KOPT-K1 (cell line): ENCODE data around the gene IL1RN.

Experiments
- H3K27ac ChIP-seq: fragments of 200-600 bp; sonication (generic); 2 replicates; pipeline ENCODE4 v1.5.1; 2016; ENCODE audit warnings: antibody characterized with exemption, mild to moderate bottlenecking, low read depth, low read length; ENCODE audit not compliant: poor library complexity, severe bottlenecking
- H3K36me3 ChIP-seq: fragments of 200-600 bp; sonication (generic); 2 replicates; pipeline ENCODE4 v1.5.1; 2017; ENCODE audit warnings: antibody characterized with exemption, mild to moderate bottlenecking, low read length, moderate library complexity; ENCODE audit not compliant: insufficient read depth
- H3K9me3 ChIP-seq: fragments of 200-600 bp; sonication (generic); 2 replicates; pipeline ENCODE4 v1.5.1; 2017; ENCODE audit warnings: antibody characterized with exemption, low read length, mild to moderate bottlenecking; ENCODE audit not compliant: insufficient read depth, poor library complexity, severe bottlenecking

IL1RN gene

DNA sequence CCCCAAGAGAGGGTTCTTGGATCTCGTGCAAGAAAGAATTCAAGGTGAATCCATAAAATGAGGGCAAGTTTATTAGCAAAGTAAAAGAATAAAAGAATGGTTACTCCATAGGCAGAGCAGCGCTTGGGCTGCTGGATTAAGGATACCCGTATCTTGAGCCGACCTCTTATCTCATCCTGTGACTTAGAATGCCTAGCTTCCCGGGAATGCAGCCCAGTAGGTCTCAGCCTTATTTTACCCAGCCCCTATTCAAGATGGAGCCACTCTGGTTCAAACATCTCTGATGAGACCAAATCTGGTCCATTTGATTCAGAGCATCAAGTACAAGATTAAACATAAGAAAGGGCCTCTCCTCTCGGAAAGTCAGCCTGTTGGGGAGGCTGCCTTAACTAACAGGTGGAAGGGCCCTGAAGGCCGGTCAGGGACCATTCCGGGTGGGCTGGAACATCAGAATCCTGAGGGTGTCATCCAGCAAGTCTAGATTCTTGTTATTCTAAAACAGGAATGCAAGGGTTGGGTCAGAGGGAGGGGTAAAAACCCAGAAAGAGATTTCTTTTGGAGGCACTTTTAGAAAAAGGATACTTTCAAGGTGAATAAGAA lies 52.1 kb downstream of the IL1RN start:
- peak overlapping the region; percentile 24 for H3K27ac ChIP-seq
- H3K36me3 ChIP-seq: peaks cover 82% of the 10 kb centered on the region

DNA sequence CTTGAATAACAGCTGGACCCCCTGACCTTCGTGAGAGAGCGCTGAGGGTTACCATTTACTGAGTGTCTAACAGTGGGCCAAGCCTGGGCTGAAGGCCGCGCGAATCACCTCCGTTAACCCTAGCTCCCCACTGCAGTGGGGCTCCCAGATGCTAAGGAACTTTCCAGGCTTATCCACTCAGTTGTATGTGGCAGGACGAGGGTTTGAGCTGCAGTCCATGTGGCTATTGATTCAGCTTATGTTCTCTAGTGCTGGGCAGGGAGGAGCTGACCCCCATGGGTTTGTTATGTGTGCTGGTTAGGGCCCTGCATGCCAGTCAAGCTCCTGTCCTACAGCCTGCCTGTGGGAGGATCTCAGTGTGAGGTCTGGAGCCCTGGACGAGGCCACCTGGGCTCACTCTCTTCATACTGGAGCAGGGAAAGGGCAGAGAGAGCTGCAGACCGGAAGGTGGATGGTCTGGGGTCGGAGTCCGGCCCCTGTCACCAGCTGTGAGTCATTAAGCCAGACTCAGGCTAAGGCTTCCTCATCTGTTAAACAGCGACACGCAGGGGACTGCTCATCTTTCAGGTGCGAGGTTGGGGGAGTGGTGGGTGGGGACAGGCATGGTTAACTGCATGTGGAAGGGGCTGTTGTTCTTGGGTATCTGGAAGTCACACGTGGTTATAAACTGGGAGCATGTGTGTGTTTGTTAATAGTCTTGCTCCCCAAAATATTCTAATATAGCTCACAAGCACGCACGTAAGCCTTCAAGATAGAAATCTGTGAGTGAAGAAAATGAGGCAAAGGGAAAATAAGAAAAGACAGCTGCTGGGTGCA lies 52.9 kb downstream of the IL1RN start:
- Histone ChIP-seq H3K9me3 (no peaks in the 10 kb centered on the region), H3K36me3 (peaks cover 90% of the 10 kb centered on the region), H3K27ac (peak overlapping the region; percentile 60)

More for the DNA sequence above, 52.1 kb downstream of the IL1RN start:
- H3K9me3 ChIP-seq: no peaks in the 10 kb centered on the region

GRCh38 chr2:113181258-113182051 lies 54.1 kb downstream of the IL1RN start:
- peak overlapping the region; percentile 60 for H3K27ac ChIP-seq
- peaks cover 99% of the 10 kb centered on the region for H3K36me3 ChIP-seq

DNA sequence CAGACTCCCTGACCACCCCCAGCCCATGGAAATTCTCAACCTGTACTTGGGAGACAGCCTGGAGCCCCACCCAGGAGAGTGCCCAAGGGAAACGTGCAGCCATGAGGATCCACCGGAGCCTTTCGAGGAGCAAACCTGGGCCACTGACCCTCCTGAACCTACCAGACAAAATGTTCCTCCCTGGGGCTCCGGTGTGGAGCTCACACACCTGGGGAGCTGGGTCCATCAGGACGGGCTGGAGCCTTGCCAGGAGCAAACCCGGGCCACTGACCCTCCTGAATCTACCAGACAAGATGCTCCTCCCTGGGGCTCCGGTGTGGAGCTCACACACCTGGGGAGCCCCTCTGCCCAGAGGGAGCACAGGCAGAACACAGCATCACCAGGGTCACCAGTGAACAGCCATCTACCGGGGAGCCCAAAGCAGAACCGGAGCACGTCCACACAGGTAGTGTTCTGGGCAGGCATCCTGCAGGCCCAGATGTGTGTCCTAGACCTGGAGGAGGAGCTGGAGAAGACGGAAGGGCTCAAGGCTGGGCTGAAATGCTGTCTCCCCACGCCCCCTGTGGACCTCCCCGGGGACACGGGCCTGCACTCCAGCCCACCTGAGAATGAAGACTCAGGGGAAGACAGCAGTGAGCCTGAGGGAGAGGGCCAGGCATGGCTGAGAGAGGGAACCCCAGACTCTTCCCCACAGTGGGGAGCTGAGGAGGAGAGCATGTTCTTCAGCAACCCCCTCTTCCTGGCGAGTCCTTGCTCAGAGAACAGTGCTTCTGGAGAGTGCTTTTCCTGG lies 55.3 kb downstream of the IL1RN start:
- no peaks in the 10 kb centered on the region for H3K9me3 ChIP-seq
- H3K36me3 ChIP-seq: peaks cover 99% of the 10 kb centered on the region
- no peak overlapping the region for H3K27ac ChIP-seq

More at GRCh38 chr2:113181258-113182051, 54.1 kb downstream of the IL1RN start:
- no peaks in the 10 kb centered on the region for H3K9me3 ChIP-seq

DNA sequence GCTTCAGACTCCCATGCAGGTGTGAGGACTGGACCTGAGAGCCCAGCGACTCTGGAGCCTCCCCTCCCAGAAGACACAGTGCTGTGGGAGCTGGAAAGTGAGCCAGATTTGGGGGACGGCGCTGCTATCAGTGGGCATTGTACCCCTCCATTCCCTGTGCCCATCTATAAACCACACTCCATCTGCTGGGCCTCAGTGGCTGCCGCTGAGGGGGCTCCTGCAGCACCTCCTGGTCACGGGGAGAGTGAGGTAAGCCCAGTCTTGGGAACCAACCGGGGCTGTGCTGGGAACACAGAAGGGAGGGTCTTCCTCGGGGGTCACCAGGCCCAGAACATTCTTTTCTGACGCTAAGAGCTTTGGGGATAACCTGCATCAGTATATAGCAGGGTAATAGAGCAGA lies 55.9 kb downstream of the IL1RN start:
- H3K36me3 ChIP-seq: peaks cover 100% of the 10 kb centered on the region
- H3K27ac ChIP-seq: no peak overlapping the region

More for the DNA sequence above, 55.9 kb downstream of the IL1RN start:
- H3K9me3 ChIP-seq: no peaks in the 10 kb centered on the region
